Right atrium auricular region (tissue), 2 donors: ENCODE data around the gene ZNF407. TPM values are rescaled to one million over a fixed set of nuclear protein-coding genes. Genes with fewer than 3 reads are reported as not detected.

Source experiments
- DNase-seq: peaks from one replicate; pipeline ENCODE4 v3.0.0-alpha.2; 2019; ENCODE audit warnings: low spot score
- H3K27ac ChIP-seq, 2 donors: fragments of 200-600 bp; sonication (generic); 1 replicate in 1 of 2; 2 replicates in 1 of 2; pipeline ENCODE4 v1.5.1; 2016 to 2019
- H3K27me3 ChIP-seq, 2 donors: fragments of 200-600 bp; sonication (generic); one replicate each; pipeline versions ENCODE4 v1.5.1 to v1.6.0; 2017 to 2019
- H3K36me3 ChIP-seq: fragments of 200-600 bp; sonication (generic); one replicate; pipeline ENCODE4 v1.5.1; 2016
- H3K4me1 ChIP-seq, 2 donors: fragments of 200-600 bp; sonication (generic); one replicate each; pipeline versions ENCODE4 v1.5.1 to v1.6.0; 2017 to 2019
- H3K4me3 ChIP-seq, 2 donors: fragments of 200-600 bp; sonication (generic); 1 replicate in 1 of 2; 2 replicates in 1 of 2; pipeline ENCODE4 v1.5.1; 2017 to 2019; ENCODE audit warnings: mild to moderate bottlenecking in 1 of 2, moderate library complexity in 1 of 2
- H3K9me3 ChIP-seq, 2 donors: fragments of 200-600 bp; sonication (generic); one replicate each; pipeline ENCODE4 v1.5.1; 2019
- total RNA-seq, 2 donors: library from RNA; depleted of rRNA; stranded (reverse); fragments of >200 nt; gene quantifications; one replicate each; pipeline ENCODE4 v1.1.0, GENCODE V29; 2016
- TF ChIP-seq, protein P1 (sequence below), 2 donors: fragments of 200-600 bp; sonication (generic); IDR thresholded peaks; one replicate each; pipeline ENCODE4 v1.5.1; 2019; ENCODE audit warnings: antibody characterized with exemption in 2 of 2

The ZNF407 gene
- total RNA-seq, 2 donors from 2014 or later, result 7.8 to 8.7 TPM

DNA sequence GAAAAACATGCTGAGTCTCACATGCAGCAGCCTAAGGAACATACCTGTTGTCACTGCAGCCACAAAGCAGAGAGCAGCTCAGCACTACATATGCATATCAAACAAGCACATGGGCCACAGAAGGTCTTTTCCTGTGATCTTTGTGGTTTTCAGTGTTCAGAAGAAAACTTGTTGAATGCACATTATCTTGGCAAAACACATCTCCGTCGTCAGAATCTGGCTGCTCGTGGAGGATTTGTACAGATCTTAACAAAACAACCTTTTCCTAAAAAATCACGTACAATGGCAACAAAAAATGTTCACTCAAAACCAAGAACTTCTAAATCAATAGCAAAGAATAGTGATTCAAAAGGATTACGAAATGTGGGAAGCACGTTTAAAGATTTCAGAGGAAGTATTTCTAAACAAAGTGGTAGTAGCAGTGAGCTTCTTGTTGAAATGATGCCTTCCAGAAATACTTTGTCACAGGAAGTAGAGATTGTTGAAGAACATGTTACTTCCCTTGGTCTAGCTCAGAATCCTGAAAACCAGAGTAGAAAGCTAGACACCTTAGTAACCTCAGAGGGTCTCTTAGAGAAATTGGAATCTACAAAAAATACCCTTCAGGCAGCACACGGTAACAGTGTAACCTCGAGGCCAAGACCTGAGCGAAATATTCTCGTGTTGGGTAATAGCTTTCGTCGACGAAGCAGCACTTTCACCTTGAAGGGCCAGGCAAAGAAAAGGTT is 34.1 kb downstream of the ZNF407 start:
- no peak overlapping the region for H3K27ac ChIP-seq
- TF ChIP-seq, protein P1, sequence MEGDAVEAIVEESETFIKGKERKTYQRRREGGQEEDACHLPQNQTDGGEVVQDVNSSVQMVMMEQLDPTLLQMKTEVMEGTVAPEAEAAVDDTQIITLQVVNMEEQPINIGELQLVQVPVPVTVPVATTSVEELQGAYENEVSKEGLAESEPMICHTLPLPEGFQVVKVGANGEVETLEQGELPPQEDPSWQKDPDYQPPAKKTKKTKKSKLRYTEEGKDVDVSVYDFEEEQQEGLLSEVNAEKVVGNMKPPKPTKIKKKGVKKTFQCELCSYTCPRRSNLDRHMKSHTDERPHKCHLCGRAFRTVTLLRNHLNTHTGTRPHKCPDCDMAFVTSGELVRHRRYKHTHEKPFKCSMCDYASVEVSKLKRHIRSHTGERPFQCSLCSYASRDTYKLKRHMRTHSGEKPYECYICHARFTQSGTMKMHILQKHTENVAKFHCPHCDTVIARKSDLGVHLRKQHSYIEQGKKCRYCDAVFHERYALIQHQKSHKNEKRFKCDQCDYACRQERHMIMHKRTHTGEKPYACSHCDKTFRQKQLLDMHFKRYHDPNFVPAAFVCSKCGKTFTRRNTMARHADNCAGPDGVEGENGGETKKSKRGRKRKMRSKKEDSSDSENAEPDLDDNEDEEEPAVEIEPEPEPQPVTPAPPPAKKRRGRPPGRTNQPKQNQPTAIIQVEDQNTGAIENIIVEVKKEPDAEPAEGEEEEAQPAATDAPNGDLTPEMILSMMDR (IDR thresholded peaks at IDR 0.05), result no peak
- H3K36me3 ChIP-seq, result peaks cover 31% of the 10 kb centered on the region
- no peak overlapping the region for H3K4me3 ChIP-seq
- no peak for DNase-seq
- H3K4me1 ChIP-seq, result no peaks in the 10 kb centered on the region
- no peaks in the 10 kb centered on the region for H3K9me3 ChIP-seq
- H3K27me3 ChIP-seq, result no peaks in the 10 kb centered on the region

GRCh38 chr18:74632351-74632679 is 34.6 kb downstream of the ZNF407 start:
- DNase-seq, result no peak
- H3K4me1 ChIP-seq, result no peaks in the 10 kb centered on the region
- no peak overlapping the region for H3K27ac ChIP-seq
- TF ChIP-seq, protein P1 (IDR thresholded peaks at IDR 0.05), result no peak
- H3K27me3 ChIP-seq, result no peaks in the 10 kb centered on the region
- H3K4me3 ChIP-seq, result no peak overlapping the region
- no peaks in the 10 kb centered on the region for H3K9me3 ChIP-seq
- peaks cover 31% of the 10 kb centered on the region for H3K36me3 ChIP-seq

DNA sequence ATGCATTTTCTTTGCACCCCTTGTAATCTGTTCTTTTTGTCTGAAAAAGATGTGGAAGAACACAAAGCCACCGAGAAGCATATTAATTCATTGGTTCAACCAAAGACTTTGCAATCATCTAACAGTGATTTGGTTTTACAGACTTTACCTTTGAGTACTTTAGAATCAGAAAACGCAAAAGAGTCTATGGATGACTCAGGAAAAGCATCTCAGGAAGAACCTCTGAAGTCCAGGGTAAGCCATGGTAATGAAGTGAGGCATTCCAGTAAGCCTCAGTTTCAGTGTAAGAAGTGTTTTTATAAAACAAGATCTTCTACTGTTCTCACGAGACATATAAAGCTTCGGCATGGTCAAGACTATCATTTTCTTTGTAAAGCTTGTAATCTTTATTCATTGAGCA is 35.2 kb downstream of the ZNF407 start:
- no peaks in the 10 kb centered on the region for H3K4me1 ChIP-seq
- H3K4me3 ChIP-seq, result no peak overlapping the region
- no peak for DNase-seq
- no peak overlapping the region for H3K27ac ChIP-seq
- TF ChIP-seq, protein P1 (IDR thresholded peaks at IDR 0.05), result no peak
- H3K9me3 ChIP-seq, result no peaks in the 10 kb centered on the region
- H3K36me3 ChIP-seq, result peaks cover 31% of the 10 kb centered on the region
- no peaks in the 10 kb centered on the region for H3K27me3 ChIP-seq

DNA sequence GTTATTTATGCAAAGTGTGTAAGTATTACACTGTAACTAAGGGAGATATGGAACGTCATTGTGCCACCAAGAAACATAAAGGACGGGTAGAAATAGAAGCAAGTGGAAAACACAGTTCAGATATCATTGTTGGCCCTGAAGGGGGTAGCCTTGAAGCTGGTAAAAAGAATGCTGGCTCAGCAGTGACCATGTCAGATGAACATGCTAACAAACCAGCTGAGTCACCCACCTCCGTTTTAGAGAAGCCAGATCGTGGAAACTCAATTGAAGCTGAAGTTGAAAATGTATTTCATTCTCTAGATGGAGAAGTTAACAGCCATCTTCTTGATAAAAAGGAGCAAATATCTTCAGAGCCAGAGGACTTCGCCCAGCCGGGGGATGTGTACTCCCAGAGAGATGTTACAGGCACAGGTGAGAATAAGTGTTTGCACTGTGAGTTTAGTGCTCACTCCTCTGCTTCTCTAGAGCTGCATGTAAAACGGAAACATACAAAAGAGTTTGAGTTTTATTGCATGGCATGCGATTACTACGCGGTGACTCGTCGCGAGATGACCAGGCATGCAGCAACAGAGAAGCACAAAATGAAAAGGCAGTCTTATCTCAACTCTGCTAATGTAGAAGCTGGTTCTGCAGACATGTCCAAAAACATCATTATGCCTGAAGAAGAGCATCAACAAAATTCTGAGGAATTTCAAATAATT is 36.1 kb downstream of the ZNF407 start:
- no peak for DNase-seq
- H3K9me3 ChIP-seq, result no peaks in the 10 kb centered on the region
- TF ChIP-seq, protein P1 (IDR thresholded peaks at IDR 0.05), result no peak
- H3K27me3 ChIP-seq, result no peaks in the 10 kb centered on the region
- peaks cover 31% of the 10 kb centered on the region for H3K36me3 ChIP-seq
- no peaks in the 10 kb centered on the region for H3K4me1 ChIP-seq
- H3K27ac ChIP-seq, result no peak overlapping the region
- H3K4me3 ChIP-seq, result no peak overlapping the region

- DNase-seq, result no peak
- no peak overlapping the region for H3K27ac ChIP-seq
- H3K4me1 ChIP-seq, result no peaks in the 10 kb centered on the region
- no peak overlapping the region for H3K4me3 ChIP-seq
- H3K36me3 ChIP-seq, result peaks cover 31% of the 10 kb centered on the region
- H3K27me3 ChIP-seq, result no peaks in the 10 kb centered on the region
- no peaks in the 10 kb centered on the region for H3K9me3 ChIP-seq
- TF ChIP-seq, protein P1 (IDR thresholded peaks at IDR 0.05), result no peak
Observed at GRCh38 chr18:74635224-74635975, 37.7 kb downstream of the ZNF407 start.
